HG02678 (cell line): ENCODE results near the gene ITGB6.

Experiments
- ATAC-seq: cut with Tn5 transposase; IDR thresholded peaks from one replicate; pipeline ENCODE4 v1.9.1; 2021; ENCODE audit warnings: mild to moderate bottlenecking, moderate library complexity; ENCODE audit not compliant: unreplicated experiment

ITGB6 gene

GRCh38 chr2:160096409-160096808 is 103.7 kb downstream of the ITGB6 start:
- ATAC-seq = no peak

DNA sequence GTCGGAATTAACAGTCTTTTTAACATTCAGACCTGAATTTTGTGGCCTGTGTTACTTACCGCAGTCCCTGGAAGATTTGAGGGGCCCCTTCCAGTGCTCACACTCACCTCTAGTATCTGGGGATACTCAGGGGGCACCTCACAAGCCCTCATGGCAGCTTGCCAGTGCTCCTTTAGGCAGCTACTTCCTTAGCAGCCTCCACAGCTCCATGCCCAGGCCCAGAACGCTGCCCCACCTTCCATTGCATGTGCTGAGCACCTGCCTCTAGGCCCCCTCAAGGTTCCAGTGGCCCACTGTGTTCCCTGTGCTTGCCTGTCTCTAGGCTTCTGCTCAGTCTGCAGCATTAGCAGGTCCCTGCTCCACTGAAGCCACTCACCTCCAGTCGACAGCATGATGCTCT is 107.6 kb downstream of the ITGB6 start:
- no peak for ATAC-seq

DNA sequence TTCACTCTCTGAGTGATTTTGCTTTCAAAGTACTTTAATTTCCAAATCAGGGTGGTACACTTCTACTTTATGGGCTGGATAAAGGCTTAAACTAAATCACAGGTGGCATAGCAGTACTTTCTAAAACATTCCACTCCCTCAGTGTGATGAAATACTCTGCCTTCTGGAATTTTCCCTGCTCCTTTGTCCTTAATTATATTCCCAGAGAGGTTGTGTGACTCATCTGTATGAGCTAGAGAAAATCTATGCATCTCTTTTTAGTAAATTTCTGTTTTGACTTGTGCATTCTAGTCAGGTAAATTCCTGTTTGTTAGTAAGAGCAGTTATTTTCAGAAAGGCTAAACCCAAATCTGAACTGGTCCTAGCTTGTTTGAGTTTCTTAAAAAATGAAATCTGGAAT is 108.7 kb downstream of the ITGB6 start:
- no peak for ATAC-seq

DNA sequence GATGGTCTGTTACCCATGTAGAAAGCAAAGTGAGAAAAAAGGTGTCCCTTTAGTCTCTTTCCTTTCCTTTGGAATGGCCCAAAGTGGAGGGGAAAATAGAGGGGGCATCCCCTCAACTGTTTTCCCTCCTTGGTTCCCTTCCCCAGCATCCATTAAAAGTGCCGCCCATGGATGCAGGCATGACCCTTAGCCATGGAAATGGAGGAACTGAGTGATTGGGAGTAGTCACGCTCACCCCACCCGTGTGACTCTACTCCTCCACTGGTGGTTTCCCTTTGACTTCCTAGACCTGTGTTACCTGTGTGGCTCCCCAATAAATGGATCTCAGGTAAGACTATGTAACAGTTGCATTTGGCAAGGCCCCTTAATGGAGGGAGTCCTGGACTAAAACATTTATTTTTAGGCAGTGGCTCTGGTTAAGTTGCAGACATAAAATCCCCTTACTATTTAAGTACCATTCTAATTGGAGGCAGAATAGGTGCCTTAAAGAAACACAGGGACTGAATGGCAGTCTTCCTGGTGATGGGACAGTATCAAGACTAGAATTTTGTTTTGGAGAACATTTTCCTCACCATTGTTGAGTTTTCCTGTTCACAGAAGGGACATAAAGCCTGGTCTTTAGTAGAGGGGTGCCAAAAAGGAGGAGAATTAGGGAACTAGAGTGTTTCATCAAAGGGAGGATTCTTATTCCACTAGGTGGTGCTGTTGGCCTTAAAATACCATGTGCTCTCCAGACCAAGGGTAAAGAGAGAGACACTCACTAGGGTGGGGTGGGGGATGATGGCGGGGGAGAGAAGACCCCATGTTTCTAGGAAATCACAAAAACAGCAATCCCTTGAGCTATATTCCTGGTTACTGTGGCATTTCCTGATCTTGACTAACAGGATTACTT is 112.0 kb downstream of the ITGB6 start:
- no peak for ATAC-seq

- no peak for ATAC-seq
Measured at GRCh38 chr2:160085662-160086061, 114.4 kb downstream of the ITGB6 start.

DNA sequence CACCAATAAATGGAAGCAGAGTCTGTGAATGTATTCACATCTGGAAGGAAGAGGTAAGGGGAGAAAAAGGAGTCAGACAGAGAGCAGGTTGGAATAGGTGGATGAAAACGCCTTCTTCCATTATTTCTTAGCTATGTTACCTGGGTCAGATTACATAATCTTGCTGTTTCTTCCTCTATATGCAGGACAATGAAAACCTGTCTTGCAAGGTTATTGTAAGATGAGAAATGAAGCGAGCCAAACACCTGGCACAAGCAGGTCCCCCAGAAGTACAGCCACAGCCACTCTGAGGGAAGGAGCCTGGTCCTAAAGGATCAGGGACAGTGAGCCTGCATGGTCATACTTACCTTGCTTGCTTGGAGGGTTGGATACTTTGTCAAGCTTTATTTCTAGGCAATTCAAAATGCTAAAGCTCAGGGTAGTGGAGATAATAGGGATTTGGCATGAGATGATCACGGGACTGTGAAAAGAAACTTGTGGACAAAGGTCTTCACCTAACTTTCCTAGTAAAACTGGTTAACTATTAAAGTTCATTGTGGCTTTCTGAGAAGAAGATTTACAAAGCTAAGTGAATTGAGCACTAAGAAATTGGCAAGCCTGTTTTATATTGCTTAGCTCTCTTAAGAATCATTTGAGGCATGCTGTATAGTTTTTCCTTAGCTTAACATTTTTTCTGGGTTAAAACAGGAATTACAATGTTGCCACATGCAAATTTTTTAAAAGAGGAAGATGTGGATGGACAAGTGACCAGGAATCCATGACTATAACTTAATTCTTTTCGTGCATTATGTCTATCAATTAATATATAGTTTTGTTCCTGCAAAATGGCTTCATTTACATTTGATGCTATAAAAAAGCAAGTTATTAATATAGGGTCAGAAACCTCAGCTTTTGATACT is 121.9 kb downstream of the ITGB6 start:
- ATAC-seq = no peak

DNA sequence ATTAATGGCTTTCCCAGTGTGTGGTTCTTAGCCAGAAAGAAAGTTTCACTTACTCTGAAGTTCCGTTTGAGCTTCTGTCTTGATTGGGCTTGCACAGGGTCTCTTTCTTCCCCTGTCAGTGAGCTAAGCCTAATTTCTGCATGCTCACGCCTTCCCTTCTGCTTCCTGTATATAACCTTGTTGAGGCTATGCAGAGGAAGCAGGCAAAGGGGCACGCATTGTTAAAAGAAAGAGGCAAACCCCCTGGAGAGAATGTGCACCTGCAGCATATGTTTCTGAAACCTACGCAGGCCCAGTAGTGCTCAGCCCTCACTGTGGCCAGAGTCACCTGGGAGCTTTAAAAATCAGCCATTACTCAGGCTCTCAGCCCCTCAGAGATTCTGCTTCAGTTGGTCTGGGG is 123.2 kb downstream of the ITGB6 start:
- ATAC-seq = peak; percentile 52

GRCh38 chr2:160076241-160076640 is 123.8 kb downstream of the ITGB6 start:
- ATAC-seq = no peak

DNA sequence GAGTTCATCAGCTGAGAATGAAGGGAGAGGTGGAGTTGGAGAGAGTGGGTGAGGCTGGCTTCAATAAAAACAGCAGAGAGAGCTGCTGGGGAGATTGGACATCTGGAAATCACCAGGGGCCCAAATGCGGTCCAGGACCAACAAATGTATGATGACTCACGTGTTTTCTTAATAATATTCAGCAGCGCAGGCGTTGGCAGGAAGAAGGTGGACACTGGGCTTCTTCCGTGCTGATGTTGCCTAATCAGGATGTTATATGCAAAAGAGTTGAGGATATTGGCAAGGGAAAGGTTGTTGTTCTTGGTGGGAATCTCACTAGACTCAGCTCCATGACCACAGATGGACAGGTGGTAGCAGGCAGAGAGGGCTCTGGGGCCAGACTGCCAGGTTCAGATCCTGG is 124.9 kb downstream of the ITGB6 start:
- no peak for ATAC-seq

- ATAC-seq = no peak
Measured at GRCh38 chr2:160073284-160073888, 126.7 kb downstream of the ITGB6 start.

- ATAC-seq = no peak
Measured at GRCh38 chr2:160068906-160069305, 131.2 kb downstream of the ITGB6 start.

DNA sequence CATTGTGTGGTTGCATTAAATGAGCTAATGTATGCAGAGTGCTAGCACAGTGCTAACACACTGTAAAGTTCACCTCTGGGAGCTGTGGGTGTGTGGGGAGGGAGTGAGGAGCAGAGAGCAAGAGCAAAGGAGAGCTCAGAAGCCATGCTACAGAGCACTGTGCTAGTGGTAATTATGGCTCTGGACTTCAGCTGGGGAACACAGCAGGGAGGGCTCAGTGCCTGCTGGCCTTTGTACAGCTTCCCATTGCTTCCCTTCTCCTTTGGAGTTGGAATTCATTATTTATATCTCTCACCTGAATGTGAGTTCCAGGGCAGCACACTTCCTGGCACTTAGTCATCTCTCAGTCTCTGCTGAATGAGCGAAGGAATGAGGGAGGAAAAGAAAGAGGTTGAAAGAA is 135.2 kb downstream of the ITGB6 start:
- no peak for ATAC-seq

DNA sequence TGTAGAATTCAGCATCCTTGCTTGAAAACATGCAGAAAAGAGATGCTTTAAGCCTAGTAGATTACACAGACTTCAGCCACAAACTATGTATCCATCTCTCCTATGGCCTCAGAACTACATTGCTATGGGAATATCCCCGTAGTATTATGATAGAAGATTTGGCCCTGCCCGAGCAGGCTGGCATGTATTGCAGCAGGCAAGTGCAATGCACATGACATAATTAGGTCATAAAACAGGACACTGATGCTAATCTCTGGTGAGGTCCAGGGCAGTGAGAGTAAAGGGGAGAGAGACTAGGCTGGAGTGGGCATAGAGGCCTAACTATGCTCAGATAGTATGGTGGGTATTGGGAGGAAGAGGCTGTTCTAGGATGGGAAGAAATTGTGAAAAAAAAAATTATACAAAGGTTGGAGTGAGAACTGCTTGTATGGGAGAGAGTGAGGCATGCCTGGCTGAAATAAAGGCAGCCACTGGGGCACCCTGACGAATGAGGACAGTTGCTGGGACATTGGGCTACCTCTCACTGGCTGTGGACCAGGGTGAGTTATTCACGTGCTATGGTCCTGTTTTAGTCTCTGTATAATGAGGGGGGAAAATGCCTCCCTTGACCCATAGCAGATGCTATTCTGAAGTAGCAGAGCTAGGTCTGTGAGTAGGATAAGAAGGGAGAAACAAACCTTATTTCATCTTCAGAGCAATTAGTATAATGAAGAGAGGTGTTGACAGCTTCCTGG is 136.0 kb downstream of the ITGB6 start:
- ATAC-seq = no peak

GRCh38 chr2:160063271-160063670 is 136.8 kb downstream of the ITGB6 start:
- no peak for ATAC-seq

DNA sequence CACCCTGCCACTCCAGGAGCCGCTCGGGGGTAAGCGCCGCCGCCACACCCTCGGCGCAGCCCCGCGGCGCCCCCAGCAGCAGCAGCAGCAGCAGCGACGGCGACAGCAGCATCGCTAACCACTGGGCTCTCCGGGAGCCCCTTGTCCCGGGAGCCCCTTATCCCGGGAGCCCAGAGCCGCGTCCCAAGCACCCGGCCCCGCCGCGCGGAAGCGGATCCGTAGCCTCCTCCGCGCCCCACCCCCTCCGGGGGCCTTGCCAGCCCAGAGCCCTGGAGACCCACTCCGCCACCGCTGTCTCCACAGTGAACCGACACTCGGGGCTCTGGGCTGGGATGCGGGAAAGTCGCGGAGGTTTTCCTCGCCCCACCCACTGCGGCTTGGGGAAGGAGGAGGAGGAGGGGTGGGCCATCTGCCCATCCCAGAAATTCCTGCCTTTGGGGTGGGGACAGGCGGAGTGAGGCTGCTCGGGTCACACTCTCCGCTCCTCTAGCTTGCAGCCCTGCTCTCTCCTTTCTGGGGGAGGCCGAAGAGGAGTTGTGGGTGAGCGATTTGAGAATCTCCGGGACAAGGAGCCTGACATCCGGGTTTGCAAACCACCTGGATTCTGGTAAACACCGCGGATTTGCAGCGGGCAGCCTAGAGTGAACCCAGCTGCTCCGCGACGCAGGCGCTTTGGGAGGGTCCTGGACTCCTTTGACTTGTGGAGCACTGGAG is 137.6 kb downstream of the ITGB6 start, which contains the start of gene PLA2R1:
PLA2R1 (minus strand) TSS at position 324 of the 714 bp plus-strand sequence; CDS start at position 112, 212 bp downstream.
- no peak for ATAC-seq

- ATAC-seq = no peak
Measured at GRCh38 chr2:160061944-160062291, 138.2 kb downstream of the ITGB6 start.

DNA sequence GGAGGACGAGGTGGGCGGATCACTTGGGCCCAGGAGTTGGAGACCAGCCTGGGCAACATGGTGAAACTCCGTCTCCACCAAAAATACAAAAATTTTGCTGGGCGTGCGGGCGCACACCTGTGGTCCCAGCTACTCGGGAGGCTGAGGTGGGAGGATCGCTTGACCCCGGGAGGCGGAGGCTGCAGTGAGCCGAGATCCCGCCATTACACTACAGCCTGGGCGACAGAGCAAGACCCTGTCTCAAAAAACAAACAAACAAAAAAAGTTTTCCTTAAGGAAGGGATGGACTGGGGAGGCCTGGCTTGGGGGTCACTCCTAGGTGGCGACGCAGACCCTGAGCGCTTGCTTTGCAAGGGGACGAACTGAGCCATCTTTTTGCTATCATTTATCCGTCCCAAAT is 138.5 kb downstream of the ITGB6 start:
- no peak for ATAC-seq

DNA sequence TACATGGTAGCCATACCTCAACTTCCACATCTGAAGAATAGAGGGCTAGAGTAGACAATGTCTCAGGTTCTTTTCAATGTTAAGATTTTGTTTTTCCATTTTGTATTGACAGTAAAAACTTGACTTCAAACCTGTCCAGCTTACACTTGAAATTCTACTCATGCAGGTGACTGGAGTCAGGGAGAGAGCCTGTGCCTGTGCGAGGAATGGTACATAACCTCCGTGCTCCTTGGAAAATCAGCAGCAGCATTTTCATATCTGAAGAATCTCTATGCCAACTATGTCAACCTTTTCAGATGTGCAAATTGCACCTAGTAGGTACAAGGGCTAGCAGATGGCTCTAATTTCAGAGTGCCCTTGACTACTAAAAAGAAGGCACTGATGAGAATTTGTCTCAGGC is 139.8 kb downstream of the ITGB6 start:
- no peak for ATAC-seq

DNA sequence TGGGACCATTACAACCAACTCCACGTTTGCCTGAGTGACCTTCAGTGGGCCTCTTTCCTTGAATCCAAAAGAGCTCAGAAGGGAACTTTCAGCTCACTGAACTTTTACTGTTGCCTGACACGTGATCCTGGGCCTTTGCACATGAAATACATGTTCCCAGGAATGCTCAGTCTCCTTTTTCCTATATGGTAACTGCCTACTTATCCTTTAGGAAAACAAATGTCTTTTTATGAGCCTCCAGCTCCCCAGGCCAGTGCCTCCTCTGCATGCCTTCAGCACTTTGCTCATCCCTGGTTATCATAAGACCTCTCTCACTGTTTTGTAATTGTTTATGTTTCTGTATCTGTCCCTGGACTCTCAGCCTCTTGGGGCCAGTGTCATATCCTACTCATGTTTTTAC is 142.7 kb downstream of the ITGB6 start:
- no peak for ATAC-seq

GRCh38 chr2:160055726-160056108 is 144.4 kb downstream of the ITGB6 start:
- ATAC-seq = no peak
